Thyroid gland (tissue), 4 donors: ENCODE measurements around the gene GNMT. TPM values are rescaled to one million over a fixed set of nuclear protein-coding genes. Genes with fewer than 3 reads are reported as not detected.

ENCODE experiments used
- DNase-seq, 2 donors: peaks; one replicate each; pipeline ENCODE4 v3.0.0-alpha.2; 2019
- H3K27ac ChIP-seq, 3 donors: fragments of 200-600 bp; sonication (generic); 1 replicate in 2 of 3; 2 replicates in 1 of 3; pipeline ENCODE4 v1.5.1; 2016 to 2019; ENCODE audit warnings: mild to moderate bottlenecking in 1 of 3, moderate library complexity in 1 of 3
- H3K27me3 ChIP-seq: fragments of 200-600 bp; sonication (generic); one replicate; pipeline ENCODE4 v1.5.1; 2019
- H3K36me3 ChIP-seq, 2 donors: fragments of 200-600 bp; sonication (generic); one replicate each; pipeline ENCODE4 v1.5.1; 2016 to 2019
- H3K4me1 ChIP-seq, 2 donors: fragments of 200-600 bp; sonication (generic); one replicate each; pipeline ENCODE4 v1.5.1; 2017 to 2019
- H3K4me3 ChIP-seq, 3 donors: fragments of 200-600 bp; sonication (generic); replicated peaks in 1 of 3; 1 replicate in 2 of 3; 2 replicates in 1 of 3; pipeline ENCODE4 v1.5.1; 2016; ENCODE audit warnings: mild to moderate bottlenecking in 1 of 3
- H3K9me3 ChIP-seq: fragments of 200-600 bp; sonication (generic); one replicate; pipeline ENCODE4 v1.5.1; 2017
- POLR2A ChIP-seq, 2 donors: fragments of 450-650 bp; IDR thresholded peaks; one replicate each; pipeline ENCODE4 v1.6.1; 2017; ENCODE audit warnings: antibody characterized with exemption in 2 of 2, mild to moderate bottlenecking in 2 of 2, moderate library complexity in 1 of 2
- WGBS, 2 donors: methylation state at CpG; one replicate each; pipeline ENCODE4 v1.1.5; 2017; 5-methylcytosine and 5-hydroxymethylcytosine counted together
- intact Hi-C: fragments of 100-400 bp; cut with DNase I; formaldehyde crosslinking; loops from one replicate; pipeline ENCODE4 v1.15.1; 2023
- total RNA-seq, 4 donors: library from RNA; depleted of rRNA; stranded (reverse); fragments of >200 nt; gene quantifications; one replicate each; pipeline ENCODE4 v1.2.3, GENCODE V29; 2016
- TF ChIP-seq, protein P1 (sequence below), 6 experiments: fragments of 200-600 bp in 3 of 6; fragments of 450-650 bp in 3 of 6; sonication (generic) in 3 of 6; IDR thresholded peaks; one replicate each; pipeline ENCODE4 v1.5.1; 2016 to 2019; ENCODE audit warnings: antibody characterized with exemption in 6 of 6, mild to moderate bottlenecking in 2 of 6, inconsistent platforms in 1 of 6, moderate library complexity in 1 of 6

The GNMT gene
- total RNA-seq, 4 donors from 2014 or later = 0.98 to 7.5 (median 2.5) TPM

DNA sequence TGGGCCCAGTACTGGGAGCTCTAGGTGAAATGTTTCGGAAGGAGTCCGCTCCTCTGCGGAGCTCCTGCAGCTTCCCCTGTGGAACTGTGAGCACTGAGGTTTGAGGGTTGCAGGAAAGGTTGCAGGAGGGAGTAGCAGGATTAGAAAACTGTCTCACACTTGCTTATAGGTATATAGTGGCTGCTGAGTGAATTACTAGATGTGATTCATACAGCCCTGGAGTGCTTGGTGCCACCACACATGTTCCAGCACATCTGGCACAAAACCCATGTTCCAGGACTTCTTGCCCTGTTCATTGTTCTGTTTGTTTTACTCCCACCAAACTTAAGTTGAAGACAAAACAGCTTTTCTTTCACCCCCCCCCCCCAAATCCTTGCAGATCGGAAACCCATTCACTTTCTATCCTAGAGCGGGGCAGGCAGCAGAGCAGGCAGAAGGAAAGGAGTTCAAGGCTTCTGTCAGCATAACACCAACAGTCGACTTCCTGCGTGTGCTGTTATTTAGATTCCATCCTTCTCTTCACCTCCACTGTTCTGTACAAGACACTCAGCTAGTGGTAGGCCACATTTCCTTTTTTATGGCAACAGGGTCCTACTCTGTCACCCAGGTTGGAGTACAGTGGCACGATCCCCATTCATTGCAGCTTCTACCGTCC lies 19.1 kb downstream of the GNMT start:
- Histone ChIP-seq H3K27ac (peak overlapping the region; percentile 71 to 79 (median 74)), H3K9me3 (no peaks in the 10 kb centered on the region), H3K4me3 (peak overlapping the region; percentile 7 to 94 (median 83)), H3K4me1 (peaks cover 18 to 26% of the 10 kb centered on the region in 2 donors), H3K27me3 (no peaks in the 10 kb centered on the region), H3K36me3 (no peaks in the 10 kb centered on the region)
- TF ChIP-seq, protein P1, sequence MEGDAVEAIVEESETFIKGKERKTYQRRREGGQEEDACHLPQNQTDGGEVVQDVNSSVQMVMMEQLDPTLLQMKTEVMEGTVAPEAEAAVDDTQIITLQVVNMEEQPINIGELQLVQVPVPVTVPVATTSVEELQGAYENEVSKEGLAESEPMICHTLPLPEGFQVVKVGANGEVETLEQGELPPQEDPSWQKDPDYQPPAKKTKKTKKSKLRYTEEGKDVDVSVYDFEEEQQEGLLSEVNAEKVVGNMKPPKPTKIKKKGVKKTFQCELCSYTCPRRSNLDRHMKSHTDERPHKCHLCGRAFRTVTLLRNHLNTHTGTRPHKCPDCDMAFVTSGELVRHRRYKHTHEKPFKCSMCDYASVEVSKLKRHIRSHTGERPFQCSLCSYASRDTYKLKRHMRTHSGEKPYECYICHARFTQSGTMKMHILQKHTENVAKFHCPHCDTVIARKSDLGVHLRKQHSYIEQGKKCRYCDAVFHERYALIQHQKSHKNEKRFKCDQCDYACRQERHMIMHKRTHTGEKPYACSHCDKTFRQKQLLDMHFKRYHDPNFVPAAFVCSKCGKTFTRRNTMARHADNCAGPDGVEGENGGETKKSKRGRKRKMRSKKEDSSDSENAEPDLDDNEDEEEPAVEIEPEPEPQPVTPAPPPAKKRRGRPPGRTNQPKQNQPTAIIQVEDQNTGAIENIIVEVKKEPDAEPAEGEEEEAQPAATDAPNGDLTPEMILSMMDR (IDR thresholded peaks at IDR 0.05) = no peak
- TF ChIP-seq POLR2A (IDR thresholded peaks at IDR 0.05) = no peak
- WGBS, 2 donors = 46 to 49% methylated on average over 9 of the region's 9 CpGs
- intact Hi-C loops = loop anchor here (5.0 kb wide), 1 partner anchor 38 kb away; no protein-coding TSS in a partner anchor
- no peak for DNase-seq

DNA sequence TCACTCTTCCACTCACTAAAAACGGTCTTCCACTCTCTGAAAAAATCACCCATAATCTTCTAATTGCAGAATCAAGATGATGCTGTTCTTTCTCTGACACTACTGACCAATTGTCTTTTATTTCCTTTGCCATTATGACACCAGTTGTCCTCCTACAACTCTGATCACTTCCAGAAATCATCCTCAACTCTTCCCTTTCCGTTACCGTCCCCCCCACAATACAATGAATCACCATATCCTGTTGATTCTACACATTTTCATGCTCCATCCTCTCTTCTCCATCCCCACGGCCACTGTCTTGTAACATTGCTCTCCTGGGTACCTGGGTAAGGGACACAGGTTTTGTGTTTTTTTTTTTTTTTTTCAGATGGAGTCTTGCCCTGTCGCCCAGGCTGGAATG lies 21.3 kb downstream of the GNMT start:
- H3K36me3 ChIP-seq = no peaks in the 10 kb centered on the region
- no peak overlapping the region for H3K4me3 ChIP-seq
- no peak for DNase-seq
- peaks cover 29 to 44% of the 10 kb centered on the region in 2 donors for H3K4me1 ChIP-seq
- H3K9me3 ChIP-seq = no peaks in the 10 kb centered on the region
- TF ChIP-seq, protein P1 (IDR thresholded peaks at IDR 0.05) = no peak
- no peak for TF ChIP-seq POLR2A (IDR thresholded peaks at IDR 0.05)
- 83 to 87% methylated on average over 5 of the region's 5 CpGs for whole genome bisulfite sequencing, 2 donors
- H3K27me3 ChIP-seq = no peaks in the 10 kb centered on the region
- H3K27ac ChIP-seq = no peak overlapping the region
- intact Hi-C loops = no loop called here

DNA sequence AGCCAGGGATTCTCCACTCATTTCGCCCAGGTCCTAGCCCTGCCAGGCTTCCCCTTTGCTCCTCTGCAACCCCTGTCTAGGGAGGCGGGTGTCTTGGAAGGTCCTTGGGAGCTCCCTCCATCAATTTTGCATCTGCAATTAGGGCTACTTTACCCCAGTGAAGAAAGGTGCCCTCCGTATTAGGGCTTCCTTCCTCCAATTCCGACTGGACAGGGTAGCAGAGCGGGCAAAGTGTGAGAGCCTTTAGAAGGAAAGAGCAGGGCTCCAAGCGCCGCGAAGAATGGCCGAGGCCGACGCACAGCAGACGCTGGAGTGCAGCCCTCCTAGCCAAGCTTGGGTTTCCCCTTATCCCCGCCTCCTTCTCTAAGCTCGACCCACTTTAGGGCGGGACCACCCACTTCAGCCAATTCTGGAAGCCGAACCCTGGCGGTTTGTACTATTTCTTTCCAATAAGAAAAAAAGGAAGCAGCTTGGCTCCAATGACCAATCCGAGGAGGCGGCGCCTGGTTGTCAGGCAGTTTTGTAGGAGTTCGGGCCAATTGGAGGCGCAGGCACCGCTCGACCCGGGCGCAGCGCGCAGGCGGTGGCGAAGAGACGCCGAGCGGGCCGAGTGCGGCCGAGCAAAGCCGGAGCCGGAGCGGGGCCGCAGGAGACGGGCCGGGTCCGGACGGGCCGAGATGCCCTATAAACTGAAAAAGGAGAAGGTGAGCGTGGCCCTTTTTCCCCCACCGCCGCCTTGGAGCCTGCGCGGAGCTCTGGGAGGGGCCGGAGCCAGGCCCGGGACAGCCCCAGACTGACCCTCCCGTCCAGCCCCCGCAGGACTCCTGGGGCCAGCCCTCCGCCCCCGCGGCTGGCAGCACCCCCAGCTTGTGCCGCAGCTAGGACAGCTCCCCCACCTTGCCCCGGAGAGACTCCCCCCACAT lies 23.7 kb downstream of the GNMT start, which contains the start of gene PPP2R5D:
Gene PPP2R5D (plus strand): TSS at position 570 of the 923 bp plus-strand sequence. CDS start 108 bp downstream, at position 678.
- WGBS, 2 donors = 0 to 1% methylated on average over 26 to 37 of the region's 59 CpGs
- Histone ChIP-seq H3K4me1 (peaks cover 27 to 41% of the 10 kb centered on the region in 2 donors), H3K27ac (peak within 1 kb of the TSS; percentile 62 to 84 (median 81)), H3K27me3 (no peaks in the 10 kb centered on the region), H3K36me3 (peaks cover 0 to under 1% of the 10 kb centered on the region in 2 donors), H3K9me3 (no peaks in the 10 kb centered on the region), H3K4me3 (peak within 1 kb of the TSS; percentile 53 to 75 (median 64))
- peak; percentile 99 for DNase-seq
- intact Hi-C loops = no loop called here
- TF ChIP-seq, protein P1 (IDR thresholded peaks at IDR 0.05) = peak in 2 of 6 experiments; percentile 20 to 42
- TF ChIP-seq POLR2A (IDR thresholded peaks at IDR 0.05) = peak; percentile 74 to 97

- H3K27me3 ChIP-seq = no peaks in the 10 kb centered on the region
- H3K4me3 ChIP-seq = peak overlapping the region; percentile 53 to 75 (median 64)
- intact Hi-C loops = no loop called here
- peak; percentile 8 to 19 for DNase-seq
- H3K9me3 ChIP-seq = no peaks in the 10 kb centered on the region
- WGBS, 2 donors = 11 to 15% methylated on average over 13 of the region's 13 CpGs
- TF ChIP-seq, protein P1 (IDR thresholded peaks at IDR 0.05) = no peak
- no peak for TF ChIP-seq POLR2A (IDR thresholded peaks at IDR 0.05)
- H3K27ac ChIP-seq = peak overlapping the region; percentile 39 to 81 (median 62)
- H3K4me1 ChIP-seq = peaks cover 22 to 35% of the 10 kb centered on the region in 2 donors
- peaks cover 0 to 8% of the 10 kb centered on the region in 2 donors for H3K36me3 ChIP-seq
Observed at GRCh38 chr6:42984924-42985475, 24.4 kb downstream of the GNMT start.
